HepG2 (cell line): ENCODE data around the gene UBXN1.

ENCODE experiments used
- REPIN1 ChIP-seq: sonication (generic); formaldehyde crosslinking; IDR thresholded peaks from 2 replicates; pipeline ENCODE4 v1.8.0; 2022; ENCODE audit warnings: missing genetic modification reagents, low read depth, mild to moderate bottlenecking, borderline replicate concordance
- ZNF446 ChIP-seq: sonication (generic); formaldehyde crosslinking; IDR thresholded peaks from 2 replicates; pipeline ENCODE4 v1.5.0; 2020; ENCODE audit warnings: mild to moderate bottlenecking, missing genetic modification reagents

- TF ChIP-seq REPIN1 (CRISPR knock-in tag) (no peak), ZNF446 (CRISPR knock-in tag) (no peak)
These were observed 10.7 kb upstream of the UBXN1 start, which contains the start of gene LRRN4CL for GRCh38 chr11:62689421-62690183.
